Measurements from ENCODE around the gene FAM78A.

- no peak for TF ChIP-seq CTCF (IDR thresholded peaks at IDR 0.05; ENCODE audit: low read depth, low read length)
- no peak for TF ChIP-seq EZH2phosphoT487 (IDR thresholded peaks at IDR 0.05; ENCODE audit: low read depth)
Measured at GRCh38 chr9:131237291-131237690, 39.0 kb downstream of the FAM78A start.

Data from OCI-LY3 (cell line).